ENCODE measurements around the gene CNN1. TPM values are rescaled to one million over a fixed set of nuclear protein-coding genes. Genes with fewer than 3 reads are reported as not detected.
"Not testable (repeated sequence)": the region's sequence is repeated elsewhere in the genome, so short reads cannot be mapped to it uniquely, and the experiment has no call there.

Gene CNN1
- total RNA-seq, 1 donor from 2014 or later, result not detected

DNA sequence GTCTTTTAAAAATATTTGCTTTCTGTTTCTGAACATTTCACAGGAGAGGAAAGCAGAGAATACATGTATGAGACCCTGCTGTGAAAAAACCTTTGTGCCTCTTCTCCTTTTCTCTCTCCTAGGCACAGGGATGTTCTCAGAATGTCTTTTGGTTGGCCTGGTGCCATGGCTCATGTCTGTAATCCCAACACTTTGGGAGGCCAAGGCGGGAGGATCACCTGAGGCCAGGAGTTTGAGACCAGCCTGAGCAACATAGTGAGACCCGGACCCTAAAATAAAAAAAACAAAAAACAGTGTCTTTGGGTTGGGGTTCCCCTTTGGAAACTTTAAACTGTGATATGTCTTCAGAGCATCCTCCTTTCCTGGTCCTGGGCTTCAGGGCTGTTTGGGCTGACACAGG lies 60.1 kb downstream of the CNN1 start:
- no peak for DNase-seq (ENCODE audit: low read depth in 2 of 2)

DNA sequence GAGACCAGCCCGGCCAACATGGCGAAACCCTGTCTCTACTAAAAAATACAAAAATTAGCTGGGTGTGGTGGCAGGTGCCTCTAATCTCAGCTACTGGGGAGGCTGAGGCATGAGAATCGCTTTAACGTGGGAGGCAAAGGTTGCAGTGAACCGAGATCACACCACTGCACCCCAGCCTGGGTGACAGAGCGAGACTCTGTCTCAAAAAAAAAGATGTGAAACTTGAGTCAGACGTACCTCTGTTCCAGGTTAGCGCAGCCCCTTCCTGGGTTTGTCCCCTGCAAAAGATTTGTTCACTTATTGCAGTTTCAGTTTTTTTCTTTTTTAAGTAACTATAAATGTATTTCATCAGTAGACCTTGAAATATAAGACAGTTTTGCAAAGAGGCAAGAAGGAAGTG lies 61.1 kb downstream of the CNN1 start:
- DNase-seq (ENCODE audit: low read depth in 2 of 2), result not testable (repeated sequence)

Other genes starting within 250 kb of the CNN1 start
- gene TSPAN16, start 242.7 kb upstream of the CNN1 start, total RNA-seq, result not detected in 2 replicates
- 34.7 and 35.5 TPM in 2 replicates for gene RAB3D, start 199.2 kb upstream of the CNN1 start, total RNA-seq
- 77.7 and 127 TPM in 2 replicates for gene TMEM205, start 192.6 kb upstream of the CNN1 start, total RNA-seq
- gene CCDC159, start 192.3 kb upstream of the CNN1 start, total RNA-seq, result 3.9 and 7.0 TPM in 2 replicates
- gene PLPPR2, start 183.4 kb upstream of the CNN1 start, total RNA-seq, result 4.2 and 10.1 TPM in 2 replicates
- gene SWSAP1, start 164.2 kb upstream of the CNN1 start, total RNA-seq, result 1.0 and 1.1 TPM in 2 replicates
- 4.2 and 6.8 TPM in 2 replicates for gene EPOR, start 154.5 kb upstream of the CNN1 start, total RNA-seq
- gene RGL3, start 119.5 kb upstream of the CNN1 start, total RNA-seq, result 0.63 and 0.64 TPM in 2 replicates
- gene ODAD3, start 103.7 kb upstream of the CNN1 start, total RNA-seq, result under 0.01 and 0.13 TPM in 2 replicates
- 101 and 136 TPM in 2 replicates for gene PRKCSH, start 103.2 kb upstream of the CNN1 start, total RNA-seq
- gene ELAVL3, start 57.8 kb upstream of the CNN1 start, total RNA-seq, result not detected in 2 replicates
- 5.3 and 5.4 TPM in 2 replicates for gene ZNF653, start 33.0 kb upstream of the CNN1 start, total RNA-seq
- 22.4 and 22.6 TPM in 2 replicates for gene ECSIT, start 9.7 kb upstream of the CNN1 start, total RNA-seq
- gene ELOF1, start 20.4 kb downstream of the CNN1 start, total RNA-seq, result 23.8 and 24.1 TPM in 2 replicates
- gene ACP5, start 38.8 kb downstream of the CNN1 start, total RNA-seq, result 0.26 and 0.38 TPM in 2 replicates
- gene ZNF627, start 58.6 kb downstream of the CNN1 start, total RNA-seq, result 17.3 and 21.4 TPM in 2 replicates
- gene ZNF823, start 200.1 kb downstream of the CNN1 start, total RNA-seq, result 7.1 and 9.1 TPM in 2 replicates
- 8.0 and 9.4 TPM in 2 replicates for gene ZNF441, start 228.1 kb downstream of the CNN1 start, total RNA-seq